Measurements from ENCODE around the gene SOST.

DNA sequence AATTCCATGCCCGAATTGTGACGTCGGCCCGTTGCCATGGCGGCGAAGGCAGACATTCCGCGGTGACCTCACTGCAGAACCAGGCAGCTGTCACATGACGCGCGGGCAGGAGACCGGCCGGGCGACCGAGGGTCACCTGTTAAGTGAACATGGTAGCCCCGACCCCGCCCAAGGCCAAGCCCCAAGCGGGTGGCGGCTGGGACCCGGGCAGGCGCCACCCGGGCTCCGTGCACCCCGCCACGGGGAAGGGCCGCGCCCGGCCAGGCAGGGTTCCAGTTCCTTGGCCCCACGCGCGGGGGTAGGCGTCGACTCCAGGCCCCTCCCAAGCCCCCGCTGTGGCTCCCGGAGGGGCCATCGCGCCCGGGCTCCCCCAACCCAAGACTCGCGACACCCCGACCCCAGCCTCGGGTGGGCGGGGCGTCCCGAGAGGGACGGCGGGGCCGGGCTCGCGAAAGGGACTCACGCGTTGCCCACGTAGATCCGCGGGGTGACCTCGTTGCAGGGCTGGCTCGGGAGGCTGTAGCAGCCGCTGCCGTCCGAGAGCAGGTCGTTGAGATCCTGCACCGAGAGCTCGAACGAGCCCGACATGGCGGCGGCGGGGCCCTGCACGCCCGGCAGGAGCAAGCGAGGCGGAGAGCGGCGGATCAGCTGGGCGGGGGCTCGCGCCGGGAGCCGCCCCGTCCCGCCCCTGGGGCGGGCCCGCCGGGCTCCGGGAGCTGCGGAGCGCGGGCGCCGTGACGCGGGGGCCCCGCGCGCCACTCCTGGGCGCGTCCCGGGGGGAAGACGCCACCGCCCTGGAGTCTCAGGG, 19.9 kb upstream of the SOST start, which contains the start of gene DUSP3:
- no peak for TF ChIP-seq CTCF (IDR thresholded peaks at IDR 0.05)
- peak in 2 of 4 donors; percentile 66 to 89 for TF ChIP-seq EP300 (IDR thresholded peaks at IDR 0.05)
